GM19023 (cell line): ENCODE data around the gene LMAN1.

Experiments
- ATAC-seq: cut with Tn5 transposase; IDR thresholded peaks from one replicate; pipeline ENCODE4 v1.9.1; 2021; ENCODE audit warnings: mild to moderate bottlenecking, moderate library complexity; ENCODE audit not compliant: unreplicated experiment

The LMAN1 gene

DNA sequence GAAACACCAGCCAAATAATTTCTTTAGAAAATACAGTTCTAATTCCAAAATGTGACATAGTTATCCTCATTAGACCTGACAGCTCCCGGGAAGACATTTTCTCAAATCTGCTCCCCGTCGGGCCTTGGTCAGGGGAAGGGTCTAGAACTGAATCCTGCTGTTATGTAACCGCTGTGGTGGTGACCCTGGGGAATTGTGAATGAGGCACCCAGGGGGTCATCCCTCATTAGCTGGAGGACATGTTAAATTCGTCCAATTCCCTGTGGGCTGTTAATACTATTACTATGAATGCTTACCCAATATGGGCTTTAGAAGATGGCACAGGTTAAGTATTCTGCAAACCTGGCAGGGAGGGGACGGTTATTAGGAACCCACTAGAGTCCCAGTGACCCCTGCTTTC is 52.4 kb downstream of the LMAN1 start:
- no peak for ATAC-seq

DNA sequence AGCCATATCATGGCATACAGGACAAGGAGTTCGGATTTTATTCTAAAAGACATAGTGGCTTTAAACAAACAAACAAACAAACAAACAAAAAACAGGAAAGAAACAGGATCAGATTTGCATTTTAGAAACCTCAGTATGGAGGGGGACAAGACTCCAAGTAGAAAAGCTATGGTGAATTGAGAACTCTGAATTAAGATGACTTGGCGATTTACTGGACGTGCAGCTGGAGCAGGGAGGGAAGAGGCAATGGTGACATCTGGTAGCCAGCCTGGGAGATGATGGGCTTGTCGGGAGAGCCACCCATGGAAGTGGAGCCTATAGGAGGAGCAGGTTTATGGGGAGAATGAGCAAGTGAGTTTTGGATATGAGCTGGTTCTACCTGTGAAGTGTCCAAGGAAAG is 53.8 kb downstream of the LMAN1 start:
- ATAC-seq: no peak

DNA sequence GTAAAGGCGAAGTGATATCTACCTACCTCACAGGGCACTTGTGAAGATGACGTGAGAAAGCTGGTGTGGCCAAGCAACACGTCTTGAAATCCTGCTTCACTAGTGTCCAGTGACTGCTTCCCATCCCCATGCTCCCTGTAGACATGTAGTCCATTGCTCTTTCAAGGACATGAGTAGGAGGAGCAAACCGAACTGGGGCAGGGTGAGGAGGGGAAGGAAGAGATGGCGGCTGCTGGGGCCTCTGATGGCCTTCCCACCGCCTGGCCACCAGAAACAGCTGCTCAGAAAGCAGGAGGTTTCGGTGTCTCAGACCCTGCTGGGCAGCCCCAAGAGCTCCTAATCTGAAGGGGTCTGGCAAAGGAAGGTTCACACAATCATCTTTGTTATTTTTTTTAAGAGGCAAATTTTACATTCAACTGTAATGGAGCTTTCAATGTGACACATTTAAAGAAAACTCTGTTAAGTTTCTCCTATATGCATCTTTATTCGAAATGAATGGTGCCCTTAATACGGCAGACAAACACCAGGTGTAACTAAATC is 55.3 kb downstream of the LMAN1 start:
- no peak for ATAC-seq

DNA sequence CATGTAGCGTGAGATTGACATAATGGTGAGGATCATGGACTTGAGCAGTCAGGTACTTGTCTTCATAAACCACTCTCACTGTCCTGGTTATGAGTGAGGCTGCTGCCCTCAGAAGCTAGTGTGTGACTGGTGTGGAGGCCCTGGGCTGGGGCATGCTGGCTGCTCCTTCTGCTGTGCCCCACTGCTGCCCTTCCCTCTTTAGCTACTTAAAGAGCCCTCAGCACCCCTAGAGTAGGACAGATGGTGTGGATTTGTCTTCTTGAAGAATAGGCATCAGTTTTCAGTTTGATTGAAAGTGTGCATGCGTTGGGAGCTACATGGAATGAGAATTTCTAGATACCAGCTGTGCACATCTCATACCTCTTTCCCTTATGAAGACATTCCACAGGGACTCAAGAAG is 56.1 kb downstream of the LMAN1 start:
- no peak for ATAC-seq

DNA sequence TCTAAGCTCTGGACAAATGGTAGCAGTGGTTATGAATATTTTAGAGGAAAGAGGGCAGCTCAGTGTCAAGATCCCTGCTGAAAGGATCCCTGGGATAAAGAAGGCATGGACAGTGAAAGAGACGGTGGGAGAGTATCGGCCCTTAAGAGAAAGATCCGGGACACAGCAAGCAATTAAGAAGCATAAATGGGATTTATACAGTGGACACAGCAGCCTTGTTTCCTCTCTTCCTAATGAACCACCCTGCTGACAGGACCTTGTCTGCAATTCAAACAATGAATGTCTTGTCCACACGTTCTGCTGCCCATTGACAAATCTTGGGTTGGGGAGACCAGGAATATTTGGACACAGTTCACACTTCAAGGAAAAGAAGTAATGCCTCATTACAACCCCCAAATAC is 57.1 kb downstream of the LMAN1 start:
- no peak for ATAC-seq

DNA sequence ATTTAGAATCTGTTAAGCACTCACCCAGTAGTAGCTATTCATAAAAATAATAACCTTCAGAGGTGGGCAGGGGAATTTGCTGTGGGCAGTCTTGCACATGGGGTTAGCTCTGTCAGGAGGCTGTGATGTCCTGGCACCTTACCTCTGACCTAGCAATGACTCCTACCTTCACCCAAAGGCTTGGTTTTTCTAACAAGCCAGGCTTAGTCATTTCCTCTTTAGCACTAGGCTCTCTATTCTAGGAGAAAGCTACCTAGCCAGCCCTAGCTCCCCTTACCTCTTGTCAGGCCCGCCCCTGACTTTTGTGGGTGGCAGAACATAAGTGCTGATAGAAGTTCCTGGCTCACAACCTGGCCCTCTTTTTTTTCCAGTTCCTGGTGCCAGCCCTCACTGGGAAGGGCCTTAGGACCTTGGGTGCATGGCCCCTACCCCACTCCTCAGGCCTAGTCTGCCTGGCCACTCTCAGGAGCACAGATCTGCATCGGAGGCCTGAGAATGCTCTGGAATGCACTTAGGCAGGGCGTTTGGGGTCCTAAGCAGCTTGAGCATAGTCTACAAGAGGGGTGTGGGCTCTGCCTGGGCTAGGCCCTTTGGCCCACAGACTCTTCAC is 58.3 kb downstream of the LMAN1 start:
- ATAC-seq: no peak

DNA sequence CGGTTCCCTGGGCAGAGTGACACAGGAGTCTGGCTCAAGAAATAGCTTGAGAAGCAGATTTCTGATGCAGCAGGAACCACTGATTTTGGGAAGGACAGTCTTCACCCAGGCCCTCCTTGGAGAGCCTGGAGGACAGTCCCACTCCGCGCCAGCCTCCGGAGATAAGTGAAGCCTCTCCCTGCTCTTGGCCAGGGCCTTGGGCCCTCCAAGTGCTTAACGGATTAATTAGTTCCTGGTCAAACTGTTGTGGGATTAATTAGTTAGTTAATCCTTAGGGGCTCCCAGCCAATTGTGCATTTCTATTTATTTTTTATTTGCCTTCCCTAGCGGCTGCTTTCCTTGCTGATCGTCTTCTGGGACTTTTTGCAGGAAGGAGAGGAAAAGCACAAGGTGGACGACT is 60.2 kb downstream of the LMAN1 start:
- ATAC-seq: no peak

DNA sequence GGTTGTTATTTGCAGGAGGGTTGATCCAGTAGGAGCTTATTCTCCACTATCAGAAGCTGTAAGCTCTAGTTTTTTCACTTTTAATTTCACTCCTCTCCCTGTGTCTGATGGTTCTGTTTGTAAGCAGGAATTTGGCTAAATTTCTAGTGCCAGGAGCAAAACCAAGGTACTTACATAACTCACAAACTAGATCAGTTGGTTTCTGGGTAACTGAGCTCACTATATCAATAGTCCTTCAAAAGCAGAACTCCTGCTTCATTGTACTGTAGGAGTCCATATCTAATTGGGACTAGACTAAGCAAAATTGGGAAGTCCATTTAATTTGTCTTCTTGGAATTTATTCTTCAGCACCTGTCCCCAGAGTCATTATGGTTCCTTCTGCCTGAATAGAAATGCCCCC is 65.7 kb downstream of the LMAN1 start:
- ATAC-seq: no peak

DNA sequence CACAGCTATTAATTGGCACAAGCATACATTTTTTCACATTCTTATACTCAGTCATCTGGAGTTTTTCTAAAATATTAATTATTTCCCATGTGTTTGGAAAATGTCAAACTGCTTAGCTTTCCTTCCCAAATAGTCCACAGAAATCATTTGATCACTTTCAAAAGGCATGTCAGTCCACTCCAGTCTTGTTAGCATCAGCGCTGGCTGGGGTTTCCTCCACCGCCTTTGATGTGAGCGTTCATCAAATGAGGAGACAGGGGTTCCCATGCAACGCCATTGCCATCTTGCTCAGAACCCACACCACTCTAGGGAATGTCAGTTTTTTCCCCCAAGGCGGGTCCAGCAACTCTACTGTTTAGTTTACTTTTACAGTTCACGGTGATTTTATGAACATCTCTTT is 72.7 kb downstream of the LMAN1 start:
- ATAC-seq: no peak

DNA sequence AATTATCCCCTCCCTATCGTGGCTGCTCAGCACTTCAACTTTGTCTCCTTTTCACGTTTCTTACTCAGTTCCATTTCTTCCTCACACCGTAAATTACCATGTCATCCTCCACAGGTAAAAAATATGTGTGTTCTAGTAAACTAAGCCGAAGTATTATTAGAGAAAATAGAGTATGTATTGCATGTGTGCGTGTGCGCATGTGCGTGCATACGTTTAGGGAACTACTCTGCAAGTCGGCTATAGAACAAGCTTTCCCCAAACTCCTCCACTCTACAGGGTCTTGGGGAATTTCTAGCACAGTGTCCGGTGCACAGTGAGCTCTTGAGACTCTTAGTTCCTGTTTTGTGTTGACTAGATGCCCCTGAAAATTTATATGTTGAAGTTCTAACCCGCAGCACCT is 76.7 kb downstream of the LMAN1 start:
- no peak for ATAC-seq

DNA sequence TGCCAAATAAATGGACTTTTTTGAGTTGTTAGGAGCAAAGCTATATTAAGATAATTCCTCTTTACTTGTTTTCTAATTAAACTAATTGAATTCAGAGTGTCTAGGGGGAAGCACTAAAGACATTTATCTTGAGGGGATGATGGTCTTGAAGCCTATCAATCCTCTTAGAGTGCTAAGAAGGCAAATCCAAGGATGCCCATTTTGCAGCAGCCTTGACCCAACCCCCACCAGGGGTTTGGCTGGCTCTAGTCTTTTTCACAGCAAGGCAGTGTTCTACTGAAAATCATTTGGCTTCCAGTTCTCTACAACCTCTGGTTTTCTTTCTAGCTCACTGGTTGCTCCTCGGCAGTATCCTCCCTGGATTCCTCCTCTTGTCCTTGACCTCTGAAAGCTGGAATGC is 79.3 kb downstream of the LMAN1 start:
- no peak for ATAC-seq

DNA sequence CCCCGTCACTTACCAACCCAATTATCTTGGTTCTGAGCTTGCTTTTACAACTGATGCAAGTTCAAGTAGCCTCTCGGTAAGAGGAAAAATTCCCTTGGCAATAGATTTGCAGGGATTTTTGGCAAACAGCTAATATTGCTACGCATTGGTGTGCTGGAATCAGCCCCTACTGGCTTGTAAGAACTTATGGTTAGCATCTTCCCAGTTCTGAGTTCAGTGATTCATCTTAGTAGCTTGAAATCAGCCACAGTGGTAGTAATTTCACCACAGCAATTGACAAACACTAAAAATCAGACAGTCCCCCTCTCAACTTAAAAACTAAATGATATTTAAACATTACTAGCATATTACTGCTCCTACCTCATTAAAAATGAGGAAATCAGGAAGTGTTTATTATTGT is 79.9 kb downstream of the LMAN1 start:
- ATAC-seq: no peak

DNA sequence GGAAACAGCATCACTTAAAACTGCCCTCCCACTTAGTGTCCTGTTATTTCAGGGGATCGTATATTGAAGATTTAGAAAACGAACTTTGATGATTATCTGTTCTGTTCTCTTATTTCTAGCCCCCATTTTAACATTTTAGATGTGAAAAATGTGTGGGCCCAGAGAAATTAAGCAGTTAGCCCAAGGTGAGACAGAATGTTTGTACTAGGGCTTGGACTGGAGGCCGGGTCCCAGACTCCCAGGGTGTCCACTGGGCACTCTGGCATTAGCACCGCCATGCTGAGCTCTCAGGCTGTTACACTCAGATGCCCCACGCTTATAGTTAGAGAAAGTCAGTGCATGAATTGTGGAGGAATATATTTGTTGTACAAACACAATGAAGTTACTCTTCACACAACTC is 80.3 kb downstream of the LMAN1 start:
- no peak for ATAC-seq
